ENCODE data around the gene CPLANE2. TPM values are rescaled to one million over a fixed set of nuclear protein-coding genes. Genes with fewer than 3 reads are reported as not detected.

The CPLANE2 gene
- total and polyA plus RNA-seq, 2 donors, result 4.0 to 4.2 TPM

DNA sequence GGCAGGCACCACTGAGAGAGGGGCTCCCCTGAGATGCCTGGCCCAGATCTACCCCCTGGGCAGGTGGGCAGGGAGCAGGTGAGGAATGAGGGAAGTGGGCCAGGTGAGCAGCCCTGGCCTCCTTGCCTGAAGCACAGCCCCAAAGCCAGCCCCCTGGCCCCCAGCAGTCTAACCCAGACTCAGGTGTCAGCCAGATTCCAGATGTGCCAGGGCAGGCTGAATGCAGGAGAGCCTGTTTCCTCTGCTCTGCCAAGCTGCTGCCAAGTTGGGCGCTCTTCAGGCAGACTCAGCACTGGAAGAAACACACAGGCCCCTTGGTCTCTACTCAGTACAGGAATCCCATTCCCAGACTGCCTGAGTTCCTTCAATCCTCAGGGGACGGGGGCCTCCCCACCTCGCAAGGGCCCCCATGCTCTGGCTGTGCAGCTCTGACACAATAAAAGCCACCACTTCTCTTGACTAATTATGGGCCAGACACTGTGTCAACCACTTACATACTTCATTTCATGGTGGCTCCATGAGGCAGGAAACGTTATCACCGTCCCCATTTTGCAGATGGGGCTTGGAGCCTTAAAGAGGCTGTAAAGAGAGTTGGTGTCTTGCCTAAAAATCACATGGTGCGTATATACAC lies 45.0 kb downstream of the CPLANE2 start:
- Histone ChIP-seq H3K9me3 (ENCODE audit: control insufficient read depth in 2 of 2, insufficient read depth in 1 of 2, low read length in 1 of 2) (peaks cover 0 to 4% of the 10 kb centered on the region in 2 donors), H3K36me3 (ENCODE audit: control insufficient read depth in 2 of 2, insufficient read depth in 2 of 2, low read length in 1 of 2) (no peaks in the 10 kb centered on the region), H3K27me3 (ENCODE audit: control insufficient read depth in 2 of 2, insufficient read depth in 1 of 2, low read length in 1 of 2) (peaks cover 0 to 25% of the 10 kb centered on the region in 2 donors), H3K27ac (ENCODE audit: low read depth in 1 of 2, low read length in 1 of 2) (no peak overlapping the region), H3K4me3 (ENCODE audit: low read length in 2 of 2) (no peak overlapping the region), H3K4me1 (ENCODE audit: control insufficient read depth in 2 of 2, insufficient read depth in 2 of 2, low read length in 2 of 2) (peaks cover 0 to 3% of the 10 kb centered on the region in 2 donors)
- no peak for DNase-seq (ENCODE audit: low read depth in 6 of 9, low spot score in 9 of 9)
- 95% methylated on average over 6 of the region's 6 CpGs for WGBS

DNA sequence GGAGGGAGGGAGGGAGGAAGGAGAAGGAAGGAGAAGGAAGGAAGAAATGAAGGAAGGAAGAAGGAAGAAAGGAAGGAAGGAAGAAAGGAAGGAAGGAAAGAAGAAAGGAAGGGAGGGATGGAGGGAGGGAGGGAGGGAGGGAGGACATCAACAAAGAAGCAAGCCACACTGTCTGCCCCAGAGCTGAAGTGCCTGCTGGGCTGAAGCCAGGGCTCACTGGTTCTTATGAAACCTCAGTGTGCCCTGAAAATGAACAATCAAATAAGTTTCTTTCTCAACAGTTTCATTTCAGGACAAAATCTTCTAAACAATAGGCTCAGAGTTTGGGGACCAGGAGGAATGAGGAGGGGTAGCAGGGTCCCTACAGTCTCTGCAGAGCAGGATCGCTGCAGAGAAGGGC lies 45.7 kb downstream of the CPLANE2 start:
- no peak for DNase-seq (ENCODE audit: low read depth in 6 of 9, low spot score in 9 of 9)
- Histone ChIP-seq H3K36me3 (ENCODE audit: control insufficient read depth in 2 of 2, insufficient read depth in 2 of 2, low read length in 1 of 2) (no peaks in the 10 kb centered on the region), H3K27ac (ENCODE audit: low read depth in 1 of 2, low read length in 1 of 2) (no peak overlapping the region), H3K9me3 (ENCODE audit: control insufficient read depth in 2 of 2, insufficient read depth in 1 of 2, low read length in 1 of 2) (peaks cover 0 to 4% of the 10 kb centered on the region in 2 donors), H3K4me1 (ENCODE audit: control insufficient read depth in 2 of 2, insufficient read depth in 2 of 2, low read length in 2 of 2) (peaks cover 0 to 3% of the 10 kb centered on the region in 2 donors), H3K27me3 (ENCODE audit: control insufficient read depth in 2 of 2, insufficient read depth in 1 of 2, low read length in 1 of 2) (peaks cover 0 to 25% of the 10 kb centered on the region in 2 donors), H3K4me3 (ENCODE audit: low read length in 2 of 2) (no peak overlapping the region)
- WGBS, result 100% methylated on average over 1 of the region's 1 CpG

GRCh38 chr1:16189921-16190621 lies 46.9 kb downstream of the CPLANE2 start:
- Histone ChIP-seq H3K9me3 (ENCODE audit: control insufficient read depth in 2 of 2, insufficient read depth in 1 of 2, low read length in 1 of 2) (peaks cover 0 to 4% of the 10 kb centered on the region in 2 donors), H3K27me3 (ENCODE audit: control insufficient read depth in 2 of 2, insufficient read depth in 1 of 2, low read length in 1 of 2) (peaks cover 0 to 25% of the 10 kb centered on the region in 2 donors), H3K27ac (ENCODE audit: low read depth in 1 of 2, low read length in 1 of 2) (no peak overlapping the region), H3K4me3 (ENCODE audit: low read length in 2 of 2) (no peak overlapping the region), H3K36me3 (ENCODE audit: control insufficient read depth in 2 of 2, insufficient read depth in 2 of 2, low read length in 1 of 2) (no peaks in the 10 kb centered on the region), H3K4me1 (ENCODE audit: control insufficient read depth in 2 of 2, insufficient read depth in 2 of 2, low read length in 2 of 2) (peaks cover 0 to 3% of the 10 kb centered on the region in 2 donors)
- no peak for DNase-seq (ENCODE audit: low read depth in 6 of 9, low spot score in 9 of 9)
- WGBS, result 84% methylated on average over 9 of the region's 9 CpGs

DNA sequence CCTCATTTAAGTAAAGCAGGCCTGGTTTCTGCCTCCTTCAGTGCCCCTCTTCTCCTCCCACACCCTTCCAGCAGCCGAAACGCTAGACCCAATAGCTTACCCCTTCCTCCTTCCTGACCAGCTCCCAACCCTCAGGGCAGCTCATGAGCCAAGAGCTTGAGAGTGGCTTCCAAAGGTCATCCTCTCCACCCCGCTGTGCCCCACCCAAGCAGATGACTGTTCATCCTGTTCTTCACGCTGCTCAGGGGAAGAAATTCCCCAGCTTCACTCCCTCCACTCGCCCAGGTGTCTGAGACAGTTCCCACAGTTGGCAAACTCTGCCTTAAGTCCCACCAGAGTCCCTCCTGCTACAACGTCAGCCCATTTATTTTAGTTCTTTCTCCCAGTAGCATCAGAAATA lies 48.0 kb downstream of the CPLANE2 start:
- H3K4me3 ChIP-seq (ENCODE audit: low read length in 2 of 2), result no peak overlapping the region
- H3K9me3 ChIP-seq (ENCODE audit: control insufficient read depth in 2 of 2, insufficient read depth in 1 of 2, low read length in 1 of 2), result peaks cover 0 to 4% of the 10 kb centered on the region in 2 donors
- no peaks in the 10 kb centered on the region for H3K36me3 ChIP-seq (ENCODE audit: control insufficient read depth in 2 of 2, insufficient read depth in 2 of 2, low read length in 1 of 2)
- peaks cover 0 to 25% of the 10 kb centered on the region in 2 donors for H3K27me3 ChIP-seq (ENCODE audit: control insufficient read depth in 2 of 2, insufficient read depth in 1 of 2, low read length in 1 of 2)
- WGBS, result 69% methylated on average over 6 of the region's 6 CpGs
- DNase-seq (ENCODE audit: low read depth in 6 of 9, low spot score in 9 of 9), result no peak
- no peak overlapping the region for H3K27ac ChIP-seq (ENCODE audit: low read depth in 1 of 2, low read length in 1 of 2)
- H3K4me1 ChIP-seq (ENCODE audit: control insufficient read depth in 2 of 2, insufficient read depth in 2 of 2, low read length in 2 of 2), result peaks cover 0 to 6% of the 10 kb centered on the region in 2 donors

DNA sequence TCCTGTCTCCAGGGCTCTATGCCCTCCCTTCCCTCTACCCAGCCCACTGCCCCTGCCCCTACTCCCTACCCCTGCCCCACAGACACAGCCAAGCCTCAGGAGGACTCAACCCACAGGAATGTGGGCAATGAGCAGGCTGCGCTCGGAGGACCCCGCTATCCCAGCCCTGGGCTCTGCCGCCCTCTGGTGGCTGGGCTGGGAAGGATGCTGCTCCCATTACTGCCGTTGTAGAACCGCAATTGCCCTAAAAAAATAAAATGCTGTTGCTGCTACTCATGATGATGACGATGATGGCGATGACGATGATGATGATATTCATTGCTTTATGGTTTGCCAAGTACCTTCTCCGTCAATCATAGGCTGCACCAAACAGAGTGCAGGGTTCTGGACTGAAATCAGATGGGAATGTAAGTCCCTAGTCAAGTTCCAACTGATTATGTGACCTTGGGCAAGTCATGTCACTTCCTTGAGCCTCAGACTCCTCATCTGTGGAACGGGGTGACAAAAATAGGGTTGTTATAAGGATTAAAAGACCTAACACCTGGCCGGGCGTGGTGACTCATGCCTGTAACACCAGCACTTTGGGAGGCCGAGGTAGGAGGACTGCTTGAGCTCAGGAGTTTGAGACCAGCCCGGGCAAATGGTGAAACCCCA lies 49.1 kb downstream of the CPLANE2 start:
- Histone ChIP-seq H3K27me3 (ENCODE audit: control insufficient read depth in 2 of 2, insufficient read depth in 1 of 2, low read length in 1 of 2) (peaks cover 0 to 25% of the 10 kb centered on the region in 2 donors), H3K36me3 (ENCODE audit: control insufficient read depth in 2 of 2, insufficient read depth in 2 of 2, low read length in 1 of 2) (no peaks in the 10 kb centered on the region), H3K9me3 (ENCODE audit: control insufficient read depth in 2 of 2, insufficient read depth in 1 of 2, low read length in 1 of 2) (peaks cover 0 to 4% of the 10 kb centered on the region in 2 donors), H3K27ac (ENCODE audit: low read depth in 1 of 2, low read length in 1 of 2) (no peak overlapping the region), H3K4me1 (ENCODE audit: control insufficient read depth in 2 of 2, insufficient read depth in 2 of 2, low read length in 2 of 2) (peaks cover 0 to 7% of the 10 kb centered on the region in 2 donors), H3K4me3 (ENCODE audit: low read length in 2 of 2) (no peak overlapping the region)
- peak; percentile 54 to 90 (median 73) for DNase-seq (ENCODE audit: low read depth in 6 of 9, low spot score in 9 of 9)
- 27% methylated on average over 15 of the region's 15 CpGs for WGBS

- Histone ChIP-seq H3K27ac (ENCODE audit: low read depth in 1 of 2, low read length in 1 of 2) (no peak overlapping the region), H3K4me3 (ENCODE audit: low read length in 2 of 2) (no peak overlapping the region), H3K36me3 (ENCODE audit: control insufficient read depth in 2 of 2, insufficient read depth in 2 of 2, low read length in 1 of 2) (no peaks in the 10 kb centered on the region), H3K4me1 (ENCODE audit: control insufficient read depth in 2 of 2, insufficient read depth in 2 of 2, low read length in 2 of 2) (peaks cover 0 to 9% of the 10 kb centered on the region in 2 donors), H3K27me3 (ENCODE audit: control insufficient read depth in 2 of 2, insufficient read depth in 1 of 2, low read length in 1 of 2) (peaks cover 0 to 21% of the 10 kb centered on the region in 2 donors), H3K9me3 (ENCODE audit: control insufficient read depth in 2 of 2, insufficient read depth in 1 of 2, low read length in 1 of 2) (peaks cover 0 to under 1% of the 10 kb centered on the region in 2 donors)
- DNase-seq (ENCODE audit: low read depth in 6 of 9, low spot score in 9 of 9), result no peak
- WGBS, result 97% methylated on average over 9 of the region's 9 CpGs
These were observed 50.2 kb downstream of the CPLANE2 start for GRCh38 chr1:16186655-16187235.

DNA sequence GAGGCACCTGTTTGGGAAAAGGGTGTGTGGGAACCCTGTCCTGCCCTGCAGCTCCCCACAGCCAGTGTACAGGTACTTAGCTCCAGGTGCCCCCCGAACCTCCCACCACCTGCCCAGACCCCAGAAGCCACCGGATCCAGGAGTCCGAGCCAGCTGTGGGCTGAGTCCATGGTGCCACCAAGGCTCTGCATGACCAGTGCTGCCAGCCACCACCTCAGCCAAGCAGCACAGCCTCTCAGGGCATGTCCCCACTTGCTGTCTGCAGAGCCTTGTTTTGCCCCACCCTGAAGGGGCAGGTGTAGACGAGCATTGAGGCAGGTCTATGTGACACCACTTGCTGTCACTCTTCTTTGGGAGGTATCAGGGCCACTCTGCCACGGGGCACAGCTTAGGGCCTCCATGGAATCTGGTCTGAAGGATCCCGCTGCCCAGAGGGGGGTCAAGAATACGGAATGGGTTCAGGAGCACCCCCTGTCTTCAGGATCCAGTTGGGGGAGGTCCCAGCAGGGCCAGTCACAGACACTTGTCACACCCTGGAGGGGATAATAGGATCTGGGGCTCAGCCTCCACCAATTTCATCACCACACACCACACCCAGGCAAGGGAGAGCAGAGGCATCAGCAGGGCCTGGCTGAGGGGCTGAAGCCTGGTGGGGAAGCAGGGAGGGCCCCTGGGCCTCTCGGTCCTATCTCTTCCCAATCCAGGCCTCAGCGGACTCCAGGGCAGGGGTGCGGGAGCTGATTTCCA lies 52.3 kb downstream of the CPLANE2 start:
- Histone ChIP-seq H3K36me3 (ENCODE audit: control insufficient read depth in 2 of 2, insufficient read depth in 2 of 2, low read length in 1 of 2) (no peaks in the 10 kb centered on the region), H3K9me3 (ENCODE audit: control insufficient read depth in 2 of 2, insufficient read depth in 1 of 2, low read length in 1 of 2) (no peaks in the 10 kb centered on the region), H3K27me3 (ENCODE audit: control insufficient read depth in 2 of 2, insufficient read depth in 1 of 2, low read length in 1 of 2) (peaks cover 0 to 10% of the 10 kb centered on the region in 2 donors), H3K4me1 (ENCODE audit: control insufficient read depth in 2 of 2, insufficient read depth in 2 of 2, low read length in 2 of 2) (peaks cover 0 to 12% of the 10 kb centered on the region in 2 donors), H3K4me3 (ENCODE audit: low read length in 2 of 2) (no peak overlapping the region), H3K27ac (ENCODE audit: low read depth in 1 of 2, low read length in 1 of 2) (no peak overlapping the region)
- DNase-seq (ENCODE audit: low read depth in 6 of 9, low spot score in 9 of 9), result no peak
- WGBS, result 91% methylated on average over 10 of the region's 10 CpGs

- Histone ChIP-seq H3K27me3 (ENCODE audit: control insufficient read depth in 2 of 2, insufficient read depth in 1 of 2, low read length in 1 of 2) (peaks cover 0 to 4% of the 10 kb centered on the region in 2 donors), H3K9me3 (ENCODE audit: control insufficient read depth in 2 of 2, insufficient read depth in 1 of 2, low read length in 1 of 2) (no peaks in the 10 kb centered on the region), H3K36me3 (ENCODE audit: control insufficient read depth in 2 of 2, insufficient read depth in 2 of 2, low read length in 1 of 2) (no peaks in the 10 kb centered on the region), H3K27ac (ENCODE audit: low read depth in 1 of 2, low read length in 1 of 2) (no peak overlapping the region), H3K4me1 (ENCODE audit: control insufficient read depth in 2 of 2, insufficient read depth in 2 of 2, low read length in 2 of 2) (peaks cover 0 to 12% of the 10 kb centered on the region in 2 donors), H3K4me3 (ENCODE audit: low read length in 2 of 2) (no peak overlapping the region)
- DNase-seq (ENCODE audit: low read depth in 6 of 9, low spot score in 9 of 9), result no peak
- WGBS, result 92% methylated on average over 19 of the region's 19 CpGs
These were observed 53.0 kb downstream of the CPLANE2 start for GRCh38 chr1:16183765-16184556.

Data from thymus (tissue), 11 donors.